SK-N-SH (cell line): ENCODE measurements around the gene OR8D4. TPM values are rescaled to one million over a fixed set of nuclear protein-coding genes. Genes with fewer than 3 reads are reported as not detected.

Source experiments
- CTCF ChIA-PET: fragments of 300-600, 350-600 bp; formaldehyde crosslinking; extraction: SDS; loops from one replicate; lab custom pipeline; 2021; lab: Yijun Ruan, JAX
- POLR2A ChIA-PET: fragments of 350-600 bp; sonication (Branson Sonifier 250); formaldehyde crosslinking; extraction: SDS; loops from one replicate; lab custom pipeline; 2020; ENCODE audit warnings: antibody characterized with exemption, inconsistent platforms; lab: Yijun Ruan, JAX
- DNase-seq: peaks from one replicate; pipeline ENCODE4 v3.0.0; 2012
- H2AFZ ChIP-seq: fragments of 200-600 bp; sonication (generic); 2 replicates; pipeline ENCODE4 v1.8.1; 2016; ENCODE audit warnings: antibody characterized with exemption, mild to moderate bottlenecking, low read depth
- H3F3A ChIP-seq: fragments of 200-600 bp; sonication (generic); replicated peaks from 2 replicates; pipeline ENCODE3; 2016; ENCODE audit warnings: antibody characterized with exemption, mild to moderate bottlenecking; ENCODE audit not compliant: insufficient read depth
- H3K27ac ChIP-seq, 2 experiments: fragments of 200-500 bp in 1 of 2; fragments of 200-600 bp in 1 of 2; sonication (Bioruptor generic) in 1 of 2; sonication (generic), shearing (Covaris generic) in 1 of 2; 2 replicates each; pipeline versions ENCODE4 v1.5.1 to v1.6.1; 2014 to 2016; ENCODE audit warnings: low read depth in 2 of 2, inconsistent platforms in 1 of 2, low read length in 1 of 2, mild to moderate bottlenecking in 1 of 2, mixed read lengths in 1 of 2
- H3K27me3 ChIP-seq: fragments of 200-600 bp; sonication (generic), shearing (Covaris generic); 2 replicates; pipeline ENCODE4 v1.6.1; 2016; ENCODE audit warnings: mixed run types; ENCODE audit not compliant: insufficient read depth
- H3K36me3 ChIP-seq, 2 experiments: fragments of 200-500 bp in 1 of 2; fragments of 200-600 bp in 1 of 2; sonication (Bioruptor generic) in 1 of 2; sonication (generic) in 1 of 2; replicated peaks in 1 of 2; 2 replicates each; pipeline versions ENCODE3 to v1.5.1; 2014 to 2016; ENCODE audit warnings: low read length in 1 of 2, mild to moderate bottlenecking in 1 of 2; ENCODE audit not compliant: insufficient read depth in 2 of 2, control insufficient read depth in 1 of 2
- H3K4me1 ChIP-seq, 2 experiments: fragments of 200-500 bp in 1 of 2; fragments of 200-600 bp in 1 of 2; sonication (Bioruptor generic) in 1 of 2; sonication (generic), shearing (Covaris generic) in 1 of 2; 2 replicates each; pipeline versions ENCODE4 v1.5.1 to v1.6.1; 2014 to 2016; ENCODE audit warnings: low read depth in 1 of 2, low read length in 1 of 2, mixed run types in 1 of 2; ENCODE audit not compliant: insufficient read depth in 2 of 2, control insufficient read depth in 1 of 2
- H3K4me2 ChIP-seq: fragments of 200-600 bp; sonication (generic), shearing (Covaris generic); 2 replicates; pipeline ENCODE4 v1.6.1; 2017; ENCODE audit warnings: mixed run types
- H3K4me3 ChIP-seq, 2 experiments: fragments of 200-500 bp in 1 of 2; fragments of 200-600 bp in 1 of 2; sonication (Bioruptor generic) in 1 of 2; sonication (generic), shearing (Covaris generic) in 1 of 2; 2 replicates each; pipeline versions ENCODE4 v1.5.1 to v1.8.1; 2014 to 2016; ENCODE audit warnings: low read depth in 2 of 2, inconsistent platforms in 1 of 2, low read length in 1 of 2, mild to moderate bottlenecking in 1 of 2, mixed read lengths in 1 of 2, moderate library complexity in 1 of 2
- H3K79me2 ChIP-seq: fragments of 200-600 bp; sonication (generic); 2 replicates; pipeline ENCODE4 v1.8.1; 2017; ENCODE audit warnings: mild to moderate bottlenecking; ENCODE audit not compliant: insufficient read depth
- H3K9ac ChIP-seq: fragments of 200-600 bp; sonication (generic); 2 replicates; pipeline ENCODE4 v1.6.1; 2017; ENCODE audit warnings: mixed run types
- H3K9me2 ChIP-seq: fragments of 200-600 bp; sonication (generic); 2 replicates; pipeline ENCODE4 v1.6.1; 2017; ENCODE audit warnings: mixed run types
- H3K9me3 ChIP-seq: fragments of 200-600 bp; sonication (generic); 2 replicates; pipeline ENCODE4 v1.6.1; 2017; ENCODE audit warnings: mixed run types, mild to moderate bottlenecking, moderate library complexity
- H4K20me1 ChIP-seq: fragments of 200-600 bp; sonication (generic); 2 replicates; pipeline ENCODE4 v1.6.1; 2017; ENCODE audit warnings: mild to moderate bottlenecking, mixed run types; ENCODE audit not compliant: insufficient read depth
- ELF1 ChIP-seq: IDR thresholded peaks from 2 replicates; pipeline ENCODE4 v1.4.0; 2012
- EP300 ChIP-seq, 2 experiments: IDR thresholded peaks; 2 replicates each; pipeline versions ENCODE4 v1.4.0 to v1.6.1; 2012; ENCODE audit warnings: borderline replicate concordance in 1 of 2, low read depth in 1 of 2, low read length in 1 of 2
- FOXJ3 ChIP-seq: sonication (generic); formaldehyde crosslinking; IDR thresholded peaks from 2 replicates; pipeline ENCODE4 v1.5.1; 2020; ENCODE audit warnings: mild to moderate bottlenecking, missing genetic modification reagents
- FOXM1 ChIP-seq: IDR thresholded peaks from 2 replicates; pipeline ENCODE4 v1.4.0; 2012; ENCODE audit warnings: low read depth, mild to moderate bottlenecking
- GATA2 ChIP-seq: sonication (generic); formaldehyde crosslinking; IDR thresholded peaks from 2 replicates; pipeline ENCODE4 v1.5.0; 2020; ENCODE audit warnings: mild to moderate bottlenecking, missing genetic modification reagents
- JUND ChIP-seq: IDR thresholded peaks from 2 replicates; pipeline ENCODE4 v1.4.0; 2012
- MEF2A ChIP-seq: IDR thresholded peaks from 2 replicates; pipeline ENCODE4 v1.4.0; 2012; ENCODE audit warnings: low read depth, borderline replicate concordance
- NFIC ChIP-seq: IDR thresholded peaks from 2 replicates; pipeline ENCODE4 v1.4.0; 2012; ENCODE audit warnings: borderline replicate concordance
- PBX3 ChIP-seq: IDR thresholded peaks from 2 replicates; pipeline ENCODE4; 2012
- RAD21 ChIP-seq: IDR thresholded peaks from 2 replicates; pipeline ENCODE4 v1.6.1; 2012; ENCODE audit warnings: mild to moderate bottlenecking, low read length
- RCOR1 ChIP-seq: fragments of 150-350 bp; IDR thresholded peaks from 2 replicates; pipeline ENCODE4 v1.6.1; 2017; ENCODE audit warnings: antibody characterized with exemption, low read length
- RXRA ChIP-seq: IDR thresholded peaks from 2 replicates; pipeline ENCODE4 v1.4.0; 2012; ENCODE audit warnings: low read depth, mild to moderate bottlenecking, borderline replicate concordance
- SMC3 ChIP-seq: IDR thresholded peaks from 2 replicates; pipeline ENCODE4 v1.6.1; 2012; ENCODE audit warnings: low read depth, low read length, improper control_type of control experiment
- USF2 ChIP-seq: fragments of 150-350 bp; IDR thresholded peaks from 2 replicates; pipeline ENCODE4 v1.6.1; 2017; ENCODE audit warnings: antibody characterized with exemption, low read length, low read depth, borderline replicate concordance
- ZBTB33 ChIP-seq: IDR thresholded peaks from 2 replicates; pipeline ENCODE4 v1.4.0; 2012; ENCODE audit warnings: low read depth, borderline replicate concordance
- WGBS: methylation state at CpG from one replicate; pipeline ENCODE4 v1.1.6; 2017; ENCODE audit warnings: low lambda C conversion rate; 5-methylcytosine and 5-hydroxymethylcytosine counted together
- polyA plus RNA-seq, 3 experiments: library from polyadenylated mRNA; depleted of rRNA; stranded (reverse); fragments of >200 nt; gene quantifications; 2 replicates each; pipeline ENCODE4 v1.2.3, GENCODE V29; 2012
- TF ChIP-seq, protein P1 (sequence below): fragments of 200-600 bp; sonication (generic); IDR thresholded peaks from 2 replicates; pipeline ENCODE4 v1.6.1; 2017; ENCODE audit warnings: antibody characterized with exemption, mild to moderate bottlenecking, moderate library complexity

Gene OR8D4
- polyA plus RNA-seq, 1 of the 3 experiments (the other 2 are of a cell fraction) = not detected

- TF ChIP-seq ZBTB33 = no peak
- no peak for TF ChIP-seq RCOR1
- no peak for TF ChIP-seq PBX3
- TF ChIP-seq GATA2 (CRISPR knock-in tag) = no peak
- TF ChIP-seq RXRA = no peak
- no peak for TF ChIP-seq MEF2A
Measured at GRCh38 chr11:123920943-123921342, 19.0 kb downstream of the OR8D4 start (continued).

DNA sequence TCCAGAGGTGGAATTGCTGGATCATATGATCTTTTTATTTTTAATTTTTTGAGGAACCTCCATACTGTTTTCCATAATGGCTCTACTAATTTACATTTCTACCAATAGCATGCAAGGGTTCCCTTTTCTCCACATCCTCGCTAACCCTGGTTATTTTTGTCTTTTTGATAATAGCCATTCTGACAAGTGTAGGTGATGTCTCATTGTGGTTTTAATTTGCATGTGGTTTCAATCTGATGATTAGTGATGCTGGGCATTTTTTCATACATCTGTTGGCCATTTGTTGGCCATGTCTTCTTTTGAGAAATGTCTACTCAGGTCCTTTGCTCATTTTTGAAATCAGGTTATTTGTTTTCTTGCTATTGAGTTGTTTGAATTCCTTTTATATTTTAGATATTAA lies 22.1 kb downstream of the OR8D4 start:
- CTCF ChIA-PET = no interaction called here

GRCh38 chr11:123939317-123939716 lies 37.4 kb downstream of the OR8D4 start, which contains the start of gene OR4D5:
TSS of gene OR4D5 (plus strand) at chr11:123939617. CDS start at chr11:123939617, 0 bp downstream.
- Histone ChIP-seq H3K36me3 (no peaks in the 10 kb centered on the region), H3K27ac (no peak within 1 kb of the TSS), H3F3A (no peaks in the 10 kb centered on the region), H3K9ac (no peak within 1 kb of the TSS), H3K4me1 (no peaks in the 10 kb centered on the region), H4K20me1 (no peaks in the 10 kb centered on the region), H2AFZ (no peak within 1 kb of the TSS), H3K4me2 (no peak within 1 kb of the TSS), H3K9me3 (no peaks in the 10 kb centered on the region), H3K9me2 (no peaks in the 10 kb centered on the region), H3K4me3 (no peak within 1 kb of the TSS), H3K27me3 (no peaks in the 10 kb centered on the region; the same call in 1 of the 2 replicates), H3K79me2 (no peaks in the 10 kb centered on the region)
- ChIA-PET POLR2A (no interaction called here), CTCF (no interaction called here)
- WGBS = 5% methylated on average over 1 of the region's 1 CpG
- no peak for DNase-seq
- TF ChIP-seq PBX3 (no peak), MEF2A (no peak), EP300 (IDR thresholded peaks at IDR 0.05; ENCODE audit: borderline replicate concordance in 1 of 2, low read depth in 1 of 2, low read length in 1 of 2) (no peak), ZBTB33 (no peak), RAD21 (no peak), SMC3 (no peak), RXRA (no peak), ELF1 (no peak), FOXJ3 (no peak), FOXM1 (no peak), JUND (no peak), USF2 (no peak)
- TF ChIP-seq, protein P1, sequence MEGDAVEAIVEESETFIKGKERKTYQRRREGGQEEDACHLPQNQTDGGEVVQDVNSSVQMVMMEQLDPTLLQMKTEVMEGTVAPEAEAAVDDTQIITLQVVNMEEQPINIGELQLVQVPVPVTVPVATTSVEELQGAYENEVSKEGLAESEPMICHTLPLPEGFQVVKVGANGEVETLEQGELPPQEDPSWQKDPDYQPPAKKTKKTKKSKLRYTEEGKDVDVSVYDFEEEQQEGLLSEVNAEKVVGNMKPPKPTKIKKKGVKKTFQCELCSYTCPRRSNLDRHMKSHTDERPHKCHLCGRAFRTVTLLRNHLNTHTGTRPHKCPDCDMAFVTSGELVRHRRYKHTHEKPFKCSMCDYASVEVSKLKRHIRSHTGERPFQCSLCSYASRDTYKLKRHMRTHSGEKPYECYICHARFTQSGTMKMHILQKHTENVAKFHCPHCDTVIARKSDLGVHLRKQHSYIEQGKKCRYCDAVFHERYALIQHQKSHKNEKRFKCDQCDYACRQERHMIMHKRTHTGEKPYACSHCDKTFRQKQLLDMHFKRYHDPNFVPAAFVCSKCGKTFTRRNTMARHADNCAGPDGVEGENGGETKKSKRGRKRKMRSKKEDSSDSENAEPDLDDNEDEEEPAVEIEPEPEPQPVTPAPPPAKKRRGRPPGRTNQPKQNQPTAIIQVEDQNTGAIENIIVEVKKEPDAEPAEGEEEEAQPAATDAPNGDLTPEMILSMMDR = no peak

More for the DNA sequence above, 22.1 kb downstream of the OR8D4 start:
- no peaks in the 10 kb centered on the region for H3K27me3 ChIP-seq
- no peak overlapping the region for H3K9ac ChIP-seq
- TF ChIP-seq EP300 (IDR thresholded peaks at IDR 0.05; ENCODE audit: borderline replicate concordance in 1 of 2, low read depth in 1 of 2, low read length in 1 of 2) = no peak
- TF ChIP-seq NFIC = no peak
- TF ChIP-seq, all 33 proteins: peak for 0
- Histone ChIP-seq H3K9me2 (no peaks in the 10 kb centered on the region), H3K4me3 (no peak overlapping the region), H3K4me2 (no peak overlapping the region), H3K4me1 (no peaks in the 10 kb centered on the region), H3K9me3 (no peaks in the 10 kb centered on the region), H3F3A (no peaks in the 10 kb centered on the region), H3K27ac (no peak overlapping the region), H3K79me2 (no peaks in the 10 kb centered on the region), H4K20me1 (no peaks in the 10 kb centered on the region), H2AFZ (no peak overlapping the region), H3K36me3 (no peaks in the 10 kb centered on the region)
- DNase-seq = no peak
- POLR2A ChIA-PET = no interaction called here
- 0% methylated on average over 1 of the region's 1 CpG for WGBS
